Mammary epithelial cell (primary cell): ENCODE results near the gene NRBF2.

Experiments used
- CTCF ChIP-seq, 2 donors: IDR thresholded peaks in 1 of 2; conservative IDR thresholded peaks in 1 of 2; 2 replicates each; pipeline ENCODE4 v1.5.1; 2011 to 2012; ENCODE audit warnings: inconsistent platforms in 2 of 2, low read length in 2 of 2, mild to moderate bottlenecking in 2 of 2, control low read depth in 1 of 2, low read depth in 1 of 2; ENCODE audit not compliant: insufficient read depth in 1 of 2; ENCODE audit errors: extremely low read depth in 1 of 2
- EZH2 ChIP-seq: IDR thresholded peaks from 2 replicates; pipeline ENCODE4 v1.6.1; 2012; ENCODE audit warnings: low read length, inconsistent platforms, borderline replicate concordance

- TF ChIP-seq EZH2: no peak
- no peak for TF ChIP-seq CTCF (conservative IDR thresholded peaks at IDR 0.05 in 1 of 2, IDR thresholded peaks at IDR 0.05 in 1 of 2; ENCODE audit: extremely low read depth in 1 of 2, insufficient read depth in 1 of 2, low read depth in 1 of 2, low read length in 2 of 2)
Observed at GRCh38 chr10:63168821-63169462, 35.8 kb downstream of the NRBF2 start.
